Ectodermal cell (in vitro differentiated cells): ENCODE results near the gene HOXA10.

Experiments used
- H3K27ac ChIP-seq: 2 replicates; pipeline ENCODE4 v1.7.0; 2013; ENCODE audit warnings: mild to moderate bottlenecking, low read depth, low read length; ENCODE audit not compliant: insufficient read depth, poor library complexity, severe bottlenecking
- H3K27me3 ChIP-seq: 2 replicates; pipeline ENCODE4 v1.7.0; 2013; ENCODE audit warnings: mild to moderate bottlenecking, low read length; ENCODE audit not compliant: insufficient read depth, control insufficient read depth, poor library complexity, severe bottlenecking
- H3K36me3 ChIP-seq: one replicate; pipeline ENCODE4 v1.7.0; 2013; ENCODE audit warnings: low read length; ENCODE audit not compliant: control insufficient read depth, insufficient read depth
- H3K4me1 ChIP-seq: one replicate; pipeline ENCODE4 v1.7.0; 2013; ENCODE audit warnings: low read length; ENCODE audit not compliant: control insufficient read depth, insufficient read depth
- H3K4me3 ChIP-seq: 2 replicates; pipeline ENCODE4 v1.7.0; 2013; ENCODE audit warnings: low read depth, low read length, control low read depth; ENCODE audit not compliant: insufficient read depth
- H3K9me3 ChIP-seq: 2 replicates; pipeline ENCODE4 v1.7.0; 2013; ENCODE audit warnings: mild to moderate bottlenecking, low read length, moderate library complexity; ENCODE audit not compliant: control insufficient read depth
- WGBS, 2 experiments: methylation state at CpG; one replicate each; pipeline ENCODE4 v1.1.7; 2013; ENCODE audit warnings: missing lambda C conversion rate in 2 of 2; 5-methylcytosine and 5-hydroxymethylcytosine counted together

HOXA10 gene

GRCh38 chr7:27184337-27185012 lies 10.4 kb upstream of the HOXA10 start:
- WGBS, 2 experiments = 3% methylated on average over 72 of the region's 72 CpGs
- H3K27ac ChIP-seq = no peak overlapping the region
- H3K36me3 ChIP-seq = no peaks in the 10 kb centered on the region
- no peaks in the 10 kb centered on the region for H3K4me1 ChIP-seq
- no peaks in the 10 kb centered on the region for H3K9me3 ChIP-seq
- H3K27me3 ChIP-seq = peaks cover 100% of the 10 kb centered on the region
- H3K4me3 ChIP-seq = no peak overlapping the region

DNA sequence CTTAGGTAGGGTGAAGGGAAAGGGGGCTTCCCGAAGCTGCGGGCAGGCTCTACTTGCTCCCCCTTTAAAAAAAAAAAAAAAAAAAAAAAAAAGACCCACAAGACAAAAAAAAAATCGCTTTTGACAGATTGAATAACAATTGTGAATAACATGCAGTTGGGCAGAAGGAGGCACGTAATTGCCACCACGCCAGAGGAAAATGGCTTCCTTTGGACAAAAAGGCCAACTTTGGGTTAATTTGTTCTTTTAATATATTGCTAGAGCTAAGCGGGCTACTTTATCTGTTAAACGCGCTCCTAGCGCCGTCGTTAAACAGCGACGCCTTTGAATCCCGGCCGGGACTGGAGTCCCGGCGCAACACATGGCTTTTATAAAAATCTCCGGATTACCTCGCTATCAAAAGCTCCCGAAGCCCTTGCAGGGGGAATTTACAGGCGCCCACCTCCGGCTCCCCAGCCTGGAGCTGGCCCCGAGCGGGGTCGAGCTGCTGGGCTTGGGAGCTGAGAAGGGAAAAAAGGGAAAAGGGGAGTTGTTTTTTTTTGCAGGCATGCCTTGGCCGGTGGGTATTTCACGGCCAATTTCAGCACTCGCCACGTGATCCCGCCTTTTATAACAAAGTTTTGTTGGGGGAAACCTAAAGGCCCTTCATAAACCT lies 9.7 kb upstream of the HOXA10 start:
- H3K4me3 ChIP-seq = no peak overlapping the region
- H3K27me3 ChIP-seq = peaks cover 100% of the 10 kb centered on the region
- H3K27ac ChIP-seq = no peak overlapping the region
- no peaks in the 10 kb centered on the region for H3K36me3 ChIP-seq
- no peaks in the 10 kb centered on the region for H3K9me3 ChIP-seq
- 3 to 5% methylated on average over 28 of the region's 30 CpGs for WGBS, 2 experiments
- no peaks in the 10 kb centered on the region for H3K4me1 ChIP-seq

DNA sequence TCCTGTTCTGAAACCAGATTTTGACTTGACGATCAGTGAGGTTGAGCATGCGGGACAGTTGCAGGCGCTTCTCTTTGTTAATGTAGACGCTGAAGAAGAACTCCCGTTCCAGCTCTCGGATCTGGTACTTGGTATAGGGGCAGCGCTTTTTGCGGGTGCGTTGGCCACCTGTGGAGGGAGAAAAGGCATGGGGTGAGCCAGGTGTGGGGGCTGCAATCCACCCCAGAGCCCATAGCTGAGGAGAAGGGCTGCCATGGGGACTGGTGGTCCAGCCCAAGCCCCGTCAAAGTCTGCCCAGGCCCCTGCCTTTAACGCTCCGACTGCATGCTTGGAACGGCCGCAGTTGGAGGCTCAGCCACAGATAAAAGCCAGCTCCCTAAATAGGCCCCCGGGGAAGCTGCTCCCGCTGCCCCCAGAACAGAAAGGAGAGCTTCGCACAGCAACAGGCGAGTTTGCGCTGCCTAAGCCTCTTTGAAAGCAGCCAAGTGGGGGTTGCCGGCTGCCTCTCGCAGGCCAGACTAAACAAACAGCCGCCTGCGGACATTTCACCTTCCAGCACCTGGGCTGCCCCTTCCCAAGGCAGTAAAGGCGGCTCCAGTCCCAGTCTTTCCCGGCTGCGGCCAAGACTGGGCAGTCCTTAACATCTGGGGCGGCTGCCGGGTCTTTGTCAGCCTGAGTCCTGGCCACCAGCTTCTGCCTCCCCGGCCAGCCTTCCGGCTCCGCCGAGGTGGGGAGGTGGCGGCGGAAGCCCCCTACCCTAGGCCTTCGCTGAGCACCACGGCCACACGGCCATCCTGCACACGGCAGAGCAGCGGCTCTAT lies 9.0 kb upstream of the HOXA10 start:
- Histone ChIP-seq H3K27me3 (peaks cover 100% of the 10 kb centered on the region), H3K9me3 (no peaks in the 10 kb centered on the region), H3K4me3 (no peak overlapping the region), H3K36me3 (no peaks in the 10 kb centered on the region), H3K27ac (no peak overlapping the region), H3K4me1 (no peaks in the 10 kb centered on the region)
- WGBS, 2 experiments = 1 to 2% methylated on average over 39 of the region's 39 CpGs

DNA sequence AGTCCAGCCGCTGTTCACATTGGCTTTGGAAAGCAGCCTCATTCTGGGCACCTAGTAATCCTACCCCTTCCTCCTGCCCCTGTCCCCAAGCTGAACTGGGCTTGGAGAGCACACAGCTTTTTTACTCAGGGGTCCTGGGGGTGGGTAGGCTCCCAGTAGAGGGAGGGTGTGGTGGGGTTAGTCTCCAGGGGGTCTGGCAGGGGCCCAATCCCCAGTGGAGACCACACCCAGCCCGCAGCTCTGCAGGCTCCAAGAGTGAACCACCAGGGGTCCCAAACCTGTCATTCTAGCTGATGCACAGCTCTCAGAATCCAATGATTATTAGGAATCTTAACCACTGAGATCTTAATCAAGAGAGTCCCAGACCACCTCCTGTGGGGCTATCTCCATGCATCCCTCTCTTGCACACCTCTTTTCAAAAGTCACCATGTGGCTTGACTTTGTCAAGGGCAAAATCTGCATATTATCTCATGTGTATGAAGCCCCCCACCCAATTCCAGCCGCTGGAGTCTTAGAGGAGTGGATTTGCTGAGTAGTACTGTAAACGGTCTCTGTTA lies 8.2 kb upstream of the HOXA10 start:
- no peaks in the 10 kb centered on the region for H3K36me3 ChIP-seq
- no peak overlapping the region for H3K4me3 ChIP-seq
- H3K9me3 ChIP-seq = no peaks in the 10 kb centered on the region
- no peak overlapping the region for H3K27ac ChIP-seq
- 17 to 27% methylated on average over 4 of the region's 4 CpGs for WGBS, 2 experiments
- H3K4me1 ChIP-seq = no peaks in the 10 kb centered on the region
- H3K27me3 ChIP-seq = peaks cover 100% of the 10 kb centered on the region

DNA sequence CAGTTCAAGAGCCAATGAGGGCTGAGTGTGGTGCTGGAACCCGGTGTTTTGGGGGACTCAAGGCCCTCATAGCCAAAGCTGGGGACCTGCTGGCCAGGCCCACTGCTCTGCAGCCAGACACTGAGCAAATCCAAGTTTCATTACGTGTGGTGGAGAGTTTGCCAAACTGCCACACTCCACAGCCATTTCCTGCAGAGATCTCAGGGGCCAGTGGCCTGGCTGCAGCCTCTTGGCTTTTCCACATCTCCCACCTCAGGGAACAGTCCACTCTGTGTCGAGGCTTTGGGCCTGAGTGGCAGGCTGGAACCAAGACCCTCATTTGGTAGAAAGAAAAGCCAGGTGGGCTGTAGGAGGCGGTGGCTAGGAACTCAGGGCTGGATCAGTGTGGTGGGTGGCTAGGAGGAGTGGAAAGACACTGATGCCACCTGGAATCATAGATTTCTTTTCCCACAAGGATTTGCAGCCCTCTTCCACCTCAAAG lies 7.7 kb upstream of the HOXA10 start:
- 38 to 40% methylated on average over 4 of the region's 4 CpGs for WGBS, 2 experiments
- Histone ChIP-seq H3K27me3 (peaks cover 100% of the 10 kb centered on the region), H3K4me1 (no peaks in the 10 kb centered on the region), H3K4me3 (no peak overlapping the region), H3K36me3 (no peaks in the 10 kb centered on the region), H3K27ac (no peak overlapping the region), H3K9me3 (no peaks in the 10 kb centered on the region)

GRCh38 chr7:27180431-27181420 lies 6.6 kb upstream of the HOXA10 start:
- no peaks in the 10 kb centered on the region for H3K4me1 ChIP-seq
- no peaks in the 10 kb centered on the region for H3K36me3 ChIP-seq
- no peak overlapping the region for H3K27ac ChIP-seq
- 30 to 37% methylated on average over 12 of the region's 12 CpGs for WGBS, 2 experiments
- no peaks in the 10 kb centered on the region for H3K9me3 ChIP-seq
- no peak overlapping the region for H3K4me3 ChIP-seq
- H3K27me3 ChIP-seq = peaks cover 100% of the 10 kb centered on the region

- H3K4me3 ChIP-seq = no peak overlapping the region
- H3K4me1 ChIP-seq = no peaks in the 10 kb centered on the region
- no peaks in the 10 kb centered on the region for H3K36me3 ChIP-seq
- no peak overlapping the region for H3K27ac ChIP-seq
- H3K27me3 ChIP-seq = peaks cover 100% of the 10 kb centered on the region
- 4 to 7% methylated on average over 56 of the region's 56 CpGs for WGBS, 2 experiments
- H3K9me3 ChIP-seq = no peaks in the 10 kb centered on the region
These were observed 5.6 kb upstream of the HOXA10 start for GRCh38 chr7:27179503-27180430.

DNA sequence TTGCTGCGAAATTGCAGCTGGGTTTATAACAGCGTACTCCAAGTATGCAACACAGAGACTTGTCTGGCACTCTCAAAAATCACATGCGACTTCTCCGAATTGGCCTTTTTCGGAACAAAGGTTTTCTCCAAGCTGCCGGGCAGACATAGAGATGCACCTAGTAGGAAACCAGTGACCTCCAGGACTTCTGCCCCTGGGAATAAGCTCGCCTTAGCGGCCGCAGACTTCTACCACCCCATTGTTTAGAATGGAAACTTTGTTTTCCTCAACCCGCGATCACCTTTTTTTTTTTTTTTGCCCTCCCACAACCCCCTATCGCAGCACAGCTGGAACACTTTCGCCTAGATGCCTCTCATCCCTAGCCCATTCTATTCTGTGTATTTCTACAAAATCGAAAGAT lies 4.9 kb upstream of the HOXA10 start:
- Histone ChIP-seq H3K9me3 (no peaks in the 10 kb centered on the region), H3K36me3 (no peaks in the 10 kb centered on the region), H3K27ac (no peak overlapping the region), H3K4me1 (no peaks in the 10 kb centered on the region), H3K27me3 (peaks cover 100% of the 10 kb centered on the region), H3K4me3 (no peak overlapping the region)
- 7 to 12% methylated on average over 14 of the region's 14 CpGs for WGBS, 2 experiments

DNA sequence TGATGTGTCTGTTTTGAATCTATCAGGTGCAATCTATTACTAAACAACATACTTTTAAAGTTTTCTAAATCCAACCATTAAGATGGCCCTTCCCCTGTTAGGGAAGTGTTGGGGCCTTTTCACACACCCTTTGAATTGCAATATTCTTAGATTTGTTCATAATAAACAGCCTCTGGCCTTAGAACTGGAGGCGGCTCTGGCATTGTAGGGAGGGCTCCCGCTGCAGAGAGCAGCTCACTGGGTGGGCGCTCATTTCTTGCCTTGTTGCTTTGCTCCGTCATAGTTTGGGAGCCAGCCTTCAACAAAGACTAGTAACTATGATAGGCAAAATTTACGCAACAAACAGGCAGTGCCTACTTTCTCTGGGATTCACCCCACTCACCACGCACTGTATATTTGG lies 4.2 kb upstream of the HOXA10 start:
- H3K4me3 ChIP-seq = no peak overlapping the region
- no peaks in the 10 kb centered on the region for H3K36me3 ChIP-seq
- H3K27me3 ChIP-seq = peaks cover 100% of the 10 kb centered on the region

More for the DNA sequence above, 4.2 kb upstream of the HOXA10 start:
- H3K4me1 ChIP-seq = no peaks in the 10 kb centered on the region
- no peaks in the 10 kb centered on the region for H3K9me3 ChIP-seq
- H3K27ac ChIP-seq = no peak overlapping the region
- WGBS, 2 experiments = 20 to 31% methylated on average over 6 of the region's 6 CpGs
